ENCODE results near the gene IGFN1.

DNA sequence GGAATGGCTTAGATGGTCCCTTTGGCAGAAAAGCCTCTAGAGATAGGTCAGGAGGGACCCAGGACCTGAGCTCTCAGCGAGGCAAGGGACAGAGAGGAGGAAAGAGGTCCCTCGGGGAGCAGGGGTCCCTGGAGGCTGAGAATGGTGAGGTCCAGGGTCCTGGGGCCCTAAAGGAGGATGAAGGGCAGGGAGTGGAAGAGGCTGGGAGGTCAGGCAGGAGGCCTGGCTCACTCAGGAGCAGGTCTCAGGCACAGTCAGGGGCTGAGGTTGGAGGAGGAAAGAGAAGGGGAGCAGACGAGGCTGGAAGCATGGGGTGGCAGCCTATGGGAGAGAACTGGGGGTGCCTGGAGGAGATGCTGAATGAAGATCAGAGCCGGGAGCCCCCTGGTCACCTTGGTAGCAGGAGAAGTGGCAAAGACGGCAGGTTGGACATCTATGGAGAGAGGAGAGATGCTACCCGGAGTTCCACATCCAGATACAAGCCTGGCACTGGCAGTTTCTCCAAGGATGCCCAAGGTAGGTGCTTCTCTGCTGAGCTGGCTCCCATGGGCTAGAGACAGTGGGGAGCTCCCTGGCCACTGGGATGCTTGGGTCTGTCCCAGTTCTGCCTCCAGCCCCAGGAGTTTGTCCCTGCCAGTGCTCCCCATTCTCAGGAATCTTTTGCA lies 22.6 kb downstream of the IGFN1 start:
- TF ChIP-seq RAD21 (conservative IDR thresholded peaks at IDR 0.05) (no peak), POLR2AphosphoS5 (IDR thresholded peaks at IDR 0.05) (no peak), CTCF (IDR thresholded peaks at IDR 0.05; ENCODE audit: poor library complexity, severe bottlenecking) (no peak)
